Naive thymus-derived CD4-positive, alpha-beta T cell (primary cell): ENCODE measurements around the gene TASL. TPM values are rescaled to one million over a fixed set of nuclear protein-coding genes. Genes with fewer than 3 reads are reported as not detected.

Experiments used
- ATAC-seq: fragments of 150-1000 bp; cut with Tn5 transposase; 2 replicates; pipeline ENCODE4 v1.10.0; 2021; ENCODE audit warnings: mild to moderate bottlenecking, moderate library complexity
- CTCF ChIA-PET: fragments of 350-600 bp; sonication (Branson Sonifier 250); formaldehyde crosslinking; loops from one replicate; lab custom pipeline; 2021; ENCODE audit warnings: antibody characterized with exemption; lab: Charles Lee
- POLR2A ChIA-PET: fragments of 350-600 bp; sonication (Branson Sonifier 250); formaldehyde crosslinking; loops from one replicate; lab custom pipeline; 2021; ENCODE audit warnings: antibody characterized with exemption, inconsistent platforms; lab: Charles Lee
- DNase-seq, 9 donors: peaks; one replicate each; pipeline versions ENCODE4 v3.0.0 to v3.0.0-alpha.2; 2020 to 2022; ENCODE audit warnings: mixed read lengths in 1 of 9
- H3K27ac ChIP-seq: one replicate; pipeline ENCODE4 v1.7.0; 2013; ENCODE audit warnings: mild to moderate bottlenecking, low read depth, low read length, moderate library complexity
- H3K27me3 ChIP-seq, 2 donors: one replicate each; pipeline ENCODE4 v1.7.0; 2013; ENCODE audit warnings: low read length in 2 of 2, mild to moderate bottlenecking in 2 of 2, moderate library complexity in 2 of 2; ENCODE audit not compliant: control insufficient read depth in 2 of 2, insufficient read depth in 2 of 2
- H3K36me3 ChIP-seq, 3 experiments: 1 replicate in 2 of 3; 2 replicates in 1 of 3; pipeline ENCODE4 v1.7.0; 2013; ENCODE audit warnings: low read length in 3 of 3, mild to moderate bottlenecking in 3 of 3, moderate library complexity in 1 of 3; ENCODE audit not compliant: insufficient read depth in 3 of 3, control insufficient read depth in 2 of 3
- H3K4me1 ChIP-seq, 2 donors: one replicate each; pipeline ENCODE4 v1.7.0; 2013; ENCODE audit warnings: low read length in 2 of 2, mild to moderate bottlenecking in 2 of 2, moderate library complexity in 1 of 2; ENCODE audit not compliant: control insufficient read depth in 2 of 2, insufficient read depth in 2 of 2
- H3K4me3 ChIP-seq: 2 replicates; pipeline ENCODE4 v1.7.0; 2013; ENCODE audit warnings: mild to moderate bottlenecking, low read length
- H3K9me3 ChIP-seq, 3 experiments: 1 replicate in 2 of 3; 2 replicates in 1 of 3; pipeline ENCODE4 v1.7.0; 2013; ENCODE audit warnings: low read length in 3 of 3; ENCODE audit not compliant: control insufficient read depth in 2 of 3
- H3K27ac Mint-ChIP-seq, 9 donors: one replicate each; pipeline ENCODE4 v1.8.0; 2020 to 2022; ENCODE audit warnings: mixed read lengths in 9 of 9, mild to moderate bottlenecking in 8 of 9, moderate library complexity in 5 of 9, inconsistent platforms in 2 of 9
- H3K27me3 Mint-ChIP-seq, 5 donors: one replicate each; pipeline ENCODE4 v1.8.0; 2021 to 2022; ENCODE audit warnings: mixed read lengths in 5 of 5, mild to moderate bottlenecking in 1 of 5
- H3K36me3 Mint-ChIP-seq, 5 donors: one replicate each; pipeline ENCODE4 v1.8.0; 2020 to 2022; ENCODE audit warnings: mixed read lengths in 5 of 5, mild to moderate bottlenecking in 3 of 5, inconsistent platforms in 1 of 5
- H3K4me1 Mint-ChIP-seq, 7 donors: one replicate each; pipeline ENCODE4 v1.8.0; 2020 to 2022; ENCODE audit warnings: mixed read lengths in 7 of 7, mild to moderate bottlenecking in 3 of 7, inconsistent platforms in 1 of 7
- H3K4me3 Mint-ChIP-seq, 10 donors: one replicate each; pipeline ENCODE4 v1.8.0; 2020 to 2022; ENCODE audit warnings: mild to moderate bottlenecking in 10 of 10, mixed read lengths in 10 of 10, moderate library complexity in 6 of 10, inconsistent platforms in 2 of 10
- H3K9me3 Mint-ChIP-seq, 11 donors: one replicate each; pipeline ENCODE4 v1.8.0; 2020 to 2022; ENCODE audit warnings: mixed read lengths in 11 of 11, mild to moderate bottlenecking in 4 of 11, inconsistent platforms in 1 of 11, moderate library complexity in 1 of 11
- intact Hi-C, 2 donors: fragments of 100-400 bp; cut with micrococcal nuclease; formaldehyde crosslinking; loops; one replicate each; pipeline ENCODE4 v1.15.1; 2023
- polyA plus RNA-seq, 2 donors: library from polyadenylated mRNA; unstranded; fragments of 300-500 nt; fragmentation: Illumina TruSeq; gene quantifications; one replicate each; pipeline ENCODE4 v1.2.3, GENCODE V29; 2021
- total RNA-seq, 6 experiments: library from RNA in 5 of 6; stranded (reverse) in 5 of 6; gene quantifications; 1 replicate in 5 of 6; 2 replicates in 1 of 6; pipeline ENCODE4 v1.2.3 and lab custom pipeline; 2021 to 2026

TASL gene
- total and polyA plus RNA-seq, 7 experiments from 2014 or later: 1.8 to 10.5 (median 3.9) TPM

GRCh38 chrX:30530606-30531005 lies 47.0 kb downstream of the TASL start:
- H3K36me3 ChIP-seq: no peaks in the 10 kb centered on the region

GRCh38 chrX:30525732-30526131 lies 51.8 kb downstream of the TASL start:
- Mint-ChIP-seq H3K27ac (no peak overlapping the region), H3K27me3 (no peaks in the 10 kb centered on the region), H3K36me3 (no peaks in the 10 kb centered on the region), H3K4me1 (no peaks in the 10 kb centered on the region), H3K4me3 (no peak overlapping the region), H3K9me3 (peaks cover 0 to 3% (median 0%) of the 10 kb centered on the region in 11 donors)
- no peak overlapping the region for H3K4me3 ChIP-seq
- no peaks in the 10 kb centered on the region for H3K36me3 ChIP-seq
- H3K27me3 ChIP-seq: no peaks in the 10 kb centered on the region
- DNase-seq: no peak
- no peaks in the 10 kb centered on the region for H3K9me3 ChIP-seq
- no peak overlapping the region for H3K27ac ChIP-seq
- H3K4me1 ChIP-seq: no peaks in the 10 kb centered on the region
- intact Hi-C loops: no loop called here
- no peak for ATAC-seq
- ChIA-PET CTCF (no interaction called here), POLR2A (no interaction called here)

More at GRCh38 chrX:30530606-30531005, 47.0 kb downstream of the TASL start:
- peaks cover 0 to 6% (median 5%) of the 10 kb centered on the region in 5 donors for H3K27me3 Mint-ChIP-seq
- POLR2A ChIA-PET: no interaction called here
- ATAC-seq: no peak
- CTCF ChIA-PET: no interaction called here
- H3K27ac ChIP-seq: no peak overlapping the region
- no peak overlapping the region for H3K4me3 ChIP-seq
- H3K4me1 ChIP-seq: no peaks in the 10 kb centered on the region
- H3K27me3 ChIP-seq: no peaks in the 10 kb centered on the region
- no peak overlapping the region for H3K27ac Mint-ChIP-seq
- H3K9me3 ChIP-seq: no peaks in the 10 kb centered on the region
- intact Hi-C loops: no loop called here
- no peaks in the 10 kb centered on the region for H3K36me3 Mint-ChIP-seq
- no peak overlapping the region for H3K4me3 Mint-ChIP-seq
- no peak for DNase-seq
- peaks cover 0 to 3% (median 0%) of the 10 kb centered on the region in 7 donors for H3K4me1 Mint-ChIP-seq
- peaks cover 0 to 3% (median 0%) of the 10 kb centered on the region in 11 donors for H3K9me3 Mint-ChIP-seq

- CTCF ChIA-PET: no interaction called here
- POLR2A ChIA-PET: no interaction called here
- intact Hi-C loops: no loop called here
Measured at GRCh38 chrX:30521440-30522182, 56.0 kb downstream of the TASL start.

GRCh38 chrX:30513284-30513683 lies 64.3 kb downstream of the TASL start:
- DNase-seq: no peak
- POLR2A ChIA-PET: no interaction called here
- intact Hi-C loops: no loop called here

More at GRCh38 chrX:30521440-30522182, 56.0 kb downstream of the TASL start:
- H3K36me3 ChIP-seq: no peaks in the 10 kb centered on the region
- H3K9me3 Mint-ChIP-seq: no peaks in the 10 kb centered on the region
- H3K4me3 ChIP-seq: no peak overlapping the region
- no peaks in the 10 kb centered on the region for H3K4me1 Mint-ChIP-seq
- H3K27me3 Mint-ChIP-seq: no peaks in the 10 kb centered on the region
- no peak overlapping the region for H3K4me3 Mint-ChIP-seq
- H3K27me3 ChIP-seq: no peaks in the 10 kb centered on the region
- DNase-seq (no peak), ATAC-seq (no peak)
- H3K36me3 Mint-ChIP-seq: no peaks in the 10 kb centered on the region
- no peak overlapping the region for H3K27ac ChIP-seq
- no peaks in the 10 kb centered on the region for H3K9me3 ChIP-seq
- no peaks in the 10 kb centered on the region for H3K4me1 ChIP-seq
- no peak overlapping the region for H3K27ac Mint-ChIP-seq

More at GRCh38 chrX:30513284-30513683, 64.3 kb downstream of the TASL start:
- H3K4me1 ChIP-seq: no peaks in the 10 kb centered on the region
- H3K4me1 Mint-ChIP-seq: no peaks in the 10 kb centered on the region
- no peak overlapping the region for H3K4me3 ChIP-seq
- no peak overlapping the region for H3K4me3 Mint-ChIP-seq
- ATAC-seq: no peak
- H3K27ac ChIP-seq: no peak overlapping the region
- no peaks in the 10 kb centered on the region for H3K36me3 ChIP-seq
- no peak overlapping the region for H3K27ac Mint-ChIP-seq
- H3K9me3 ChIP-seq: no peaks in the 10 kb centered on the region
- no peaks in the 10 kb centered on the region for H3K36me3 Mint-ChIP-seq
- peaks cover 0 to 2% (median 0%) of the 10 kb centered on the region in 5 donors for H3K27me3 Mint-ChIP-seq
- H3K9me3 Mint-ChIP-seq: no peaks in the 10 kb centered on the region
- CTCF ChIA-PET: interaction anchor here (0.6 kb wide), 1 partner anchor 117 kb away, joined by 3 read pairs; no protein-coding TSS in a partner anchor
- H3K27me3 ChIP-seq: no peaks in the 10 kb centered on the region

Other genes with a start within 250 kb of the TASL start
- gene GK, start 75.7 kb upstream of the TASL start, total RNA-seq: 10 to 100 TPM in 1 of 5 experiments, 1 to 10 TPM in 4; 5.3 to 41.1 (median 7.3) TPM
- gene GK, start 75.7 kb upstream of the TASL start, polyA plus RNA-seq: 1 to 10 TPM; 4.0 to 5.7 TPM